Measurements from ENCODE around the gene ZBTB17. TPM values are rescaled to one million over a fixed set of nuclear protein-coding genes. Genes with fewer than 3 reads are reported as not detected.

Gene ZBTB17
- total and polyA plus RNA-seq, 8 donors = 16.2 to 106 (median 18.0) TPM

DNA sequence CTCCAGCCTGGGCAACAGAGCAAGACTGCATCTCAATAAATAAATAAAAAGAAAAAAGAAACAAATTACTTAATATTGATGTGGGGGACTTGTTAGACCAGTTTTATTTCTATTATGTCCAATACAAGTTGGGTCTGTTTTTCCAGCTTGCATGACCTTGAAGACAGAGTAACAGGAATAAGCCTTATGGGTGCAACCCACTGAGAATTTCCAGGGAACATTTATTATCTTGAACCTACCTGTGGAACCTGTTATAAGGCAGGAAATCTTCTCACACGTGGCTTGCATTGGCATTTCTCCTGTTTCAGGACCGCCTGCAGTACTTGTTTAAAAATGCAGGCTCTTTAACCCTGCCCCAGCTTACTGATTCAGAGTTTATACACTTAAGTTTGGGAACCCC is 64.0 kb downstream of the ZBTB17 start:
- Histone ChIP-seq H3K4me1 (peaks cover 14 to 17% (median 14%) of the 10 kb centered on the region in 3 donors), H3K36me3 (peaks cover 0 to 19% (median 4%) of the 10 kb centered on the region in 3 donors), H3K4me3 (no peak overlapping the region), H3K27me3 (no peaks in the 10 kb centered on the region), H3K27ac (peak overlapping the region in 2 of 4 donors; percentile 17 to 40), H3K9me3 (no peaks in the 10 kb centered on the region)
- TF ChIP-seq, protein P1, sequence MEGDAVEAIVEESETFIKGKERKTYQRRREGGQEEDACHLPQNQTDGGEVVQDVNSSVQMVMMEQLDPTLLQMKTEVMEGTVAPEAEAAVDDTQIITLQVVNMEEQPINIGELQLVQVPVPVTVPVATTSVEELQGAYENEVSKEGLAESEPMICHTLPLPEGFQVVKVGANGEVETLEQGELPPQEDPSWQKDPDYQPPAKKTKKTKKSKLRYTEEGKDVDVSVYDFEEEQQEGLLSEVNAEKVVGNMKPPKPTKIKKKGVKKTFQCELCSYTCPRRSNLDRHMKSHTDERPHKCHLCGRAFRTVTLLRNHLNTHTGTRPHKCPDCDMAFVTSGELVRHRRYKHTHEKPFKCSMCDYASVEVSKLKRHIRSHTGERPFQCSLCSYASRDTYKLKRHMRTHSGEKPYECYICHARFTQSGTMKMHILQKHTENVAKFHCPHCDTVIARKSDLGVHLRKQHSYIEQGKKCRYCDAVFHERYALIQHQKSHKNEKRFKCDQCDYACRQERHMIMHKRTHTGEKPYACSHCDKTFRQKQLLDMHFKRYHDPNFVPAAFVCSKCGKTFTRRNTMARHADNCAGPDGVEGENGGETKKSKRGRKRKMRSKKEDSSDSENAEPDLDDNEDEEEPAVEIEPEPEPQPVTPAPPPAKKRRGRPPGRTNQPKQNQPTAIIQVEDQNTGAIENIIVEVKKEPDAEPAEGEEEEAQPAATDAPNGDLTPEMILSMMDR (IDR thresholded peaks at IDR 0.05) = no peak
- DNase-seq (peak in 3 of 6 donors; percentile 52 to 68 (median 58)), ATAC-seq (peak; percentile 88 to 93 (median 90)), FAIRE-seq (no peak)
- intact Hi-C loops (cut with DNase I) = no loop called here
- WGBS, 2 donors = 12 to 19% methylated on average over 2 of the region's 2 CpGs

DNA sequence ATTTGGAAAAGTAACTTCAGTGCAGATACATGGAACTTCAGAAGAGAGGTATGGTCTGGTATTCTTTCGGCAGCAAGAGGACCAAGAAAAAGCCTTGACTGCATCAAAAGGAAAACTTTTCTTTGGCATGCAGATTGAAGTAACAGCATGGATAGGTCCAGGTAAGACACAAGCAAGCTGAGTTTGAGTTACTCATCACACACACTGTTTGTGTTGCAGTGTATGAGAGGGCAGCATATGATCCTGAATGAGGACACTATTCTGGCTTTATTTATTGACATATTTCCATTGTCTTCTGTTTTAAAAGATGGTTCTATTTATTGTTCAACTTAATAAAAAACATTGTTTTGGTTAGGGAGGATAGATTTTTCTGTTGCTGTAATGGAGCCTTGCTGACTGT is 64.8 kb downstream of the ZBTB17 start:
- intact Hi-C loops (cut with DNase I) = no loop called here
- WGBS, 2 donors = 91 to 100% methylated on average over 1 of the region's 1 CpG
- ATAC-seq = no peak
- Histone ChIP-seq H3K36me3 (peaks cover 0 to 11% (median 4%) of the 10 kb centered on the region in 3 donors), H3K4me3 (no peak overlapping the region), H3K4me1 (peaks cover 14 to 17% (median 14%) of the 10 kb centered on the region in 3 donors), H3K9me3 (no peaks in the 10 kb centered on the region), H3K27ac (peak overlapping the region in 1 of 4 donors; percentile 40), H3K27me3 (no peaks in the 10 kb centered on the region)
- TF ChIP-seq, protein P1 (IDR thresholded peaks at IDR 0.05) = no peak
- DNase-seq = no peak
- no peak for FAIRE-seq

DNA sequence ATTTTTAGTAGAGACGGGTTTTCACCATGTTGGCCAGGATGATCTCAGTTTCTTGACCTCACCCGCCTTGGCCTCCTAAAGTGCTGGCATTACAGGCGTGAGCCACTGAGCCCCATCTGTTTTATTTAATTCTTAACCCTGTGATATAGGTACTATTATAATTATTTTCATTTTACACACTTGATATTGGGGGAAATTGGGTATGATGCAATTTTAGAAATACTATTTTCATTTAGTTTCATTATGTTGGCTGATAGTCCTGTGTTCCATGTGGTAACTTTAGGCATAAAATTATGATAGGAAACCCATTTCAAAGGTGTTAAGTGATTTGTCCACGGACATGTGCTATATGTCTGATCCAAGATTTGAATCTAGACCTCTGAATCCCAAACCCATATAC is 67.3 kb downstream of the ZBTB17 start:
- no peak for FAIRE-seq
- peaks cover 0 to 10% (median 4%) of the 10 kb centered on the region in 3 donors for H3K36me3 ChIP-seq
- H3K27ac ChIP-seq = no peak overlapping the region
- H3K4me1 ChIP-seq = peaks cover 17 to 20% (median 18%) of the 10 kb centered on the region in 3 donors
- H3K4me3 ChIP-seq = no peak overlapping the region
- H3K9me3 ChIP-seq = no peaks in the 10 kb centered on the region
- ATAC-seq = no peak
- TF ChIP-seq, protein P1 (IDR thresholded peaks at IDR 0.05) = no peak
- intact Hi-C loops (cut with DNase I) = no loop called here
- H3K27me3 ChIP-seq = no peaks in the 10 kb centered on the region
- no peak for DNase-seq
- WGBS, 2 donors = 94 to 98% methylated on average over 4 of the region's 4 CpGs

DNA sequence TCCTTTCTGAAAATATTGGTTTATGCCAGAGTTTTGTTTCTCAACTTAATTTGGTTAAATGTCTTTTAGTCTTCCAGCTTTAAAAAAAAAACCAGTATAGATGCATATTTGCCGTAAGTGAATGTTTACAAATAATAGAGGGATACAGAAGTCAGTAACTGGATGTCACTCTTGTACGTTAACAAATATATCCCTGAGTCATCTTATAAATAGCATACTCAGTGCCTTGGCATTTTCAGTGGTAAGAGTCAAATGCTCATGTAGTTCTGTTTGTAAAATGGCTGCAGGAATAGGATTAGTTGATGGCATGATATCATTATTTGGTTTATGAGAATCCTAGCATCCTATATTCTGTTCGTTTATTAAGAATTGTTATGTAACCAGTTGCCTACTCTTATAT is 73.0 kb downstream of the ZBTB17 start:
- WGBS, 2 donors = 81 to 86% methylated on average over 3 of the region's 3 CpGs
- intact Hi-C loops (cut with DNase I) = no loop called here
- no peak overlapping the region for H3K27ac ChIP-seq
- DNase-seq (no peak), ATAC-seq (no peak), FAIRE-seq (no peak)
- TF ChIP-seq, protein P1 (IDR thresholded peaks at IDR 0.05) = no peak
- no peaks in the 10 kb centered on the region for H3K27me3 ChIP-seq
- no peak overlapping the region for H3K4me3 ChIP-seq
- H3K36me3 ChIP-seq = no peaks in the 10 kb centered on the region
- H3K9me3 ChIP-seq = no peaks in the 10 kb centered on the region
- H3K4me1 ChIP-seq = peaks cover 2 to 16% (median 15%) of the 10 kb centered on the region in 3 donors

DNA sequence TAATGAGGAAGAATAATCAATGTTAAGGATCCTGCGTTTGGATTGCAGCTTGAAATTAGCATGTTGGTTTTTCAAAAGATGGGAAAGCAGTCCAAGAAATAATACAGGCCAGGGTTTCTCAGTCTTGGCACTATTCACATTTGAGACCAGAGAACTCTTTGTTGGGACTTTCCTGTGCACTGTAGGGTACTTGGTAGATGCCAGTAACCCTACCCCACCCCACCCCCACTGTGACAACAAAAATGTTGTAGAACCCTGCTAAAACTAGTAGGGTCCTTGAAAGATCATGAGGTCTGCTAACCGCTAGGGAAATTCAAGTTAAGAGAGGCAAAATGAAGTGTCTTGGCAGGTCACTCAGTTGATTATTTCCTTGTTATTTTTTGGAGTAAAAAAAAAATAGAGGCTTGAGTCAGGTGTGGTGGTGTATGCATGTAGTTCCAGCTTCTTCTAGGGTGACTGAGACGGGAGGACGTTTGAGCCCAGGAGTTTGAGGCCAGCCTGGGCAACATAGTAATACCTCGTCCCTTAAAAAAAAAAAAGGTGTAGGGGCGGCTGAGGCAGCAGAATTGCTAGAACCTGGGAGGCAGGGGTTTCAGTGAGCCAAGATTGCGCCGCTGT is 75.1 kb downstream of the ZBTB17 start:
- DNase-seq (no peak), ATAC-seq (peak in 3 of 4 donors; percentile 15 to 47 (median 20)), FAIRE-seq (no peak)
- Histone ChIP-seq H3K27ac (no peak overlapping the region), H3K4me3 (no peak overlapping the region), H3K9me3 (no peaks in the 10 kb centered on the region), H3K36me3 (no peaks in the 10 kb centered on the region), H3K4me1 (peaks cover 0 to 14% (median 12%) of the 10 kb centered on the region in 3 donors), H3K27me3 (no peaks in the 10 kb centered on the region)
- intact Hi-C loops (cut with DNase I) = no loop called here
- TF ChIP-seq, protein P1 (IDR thresholded peaks at IDR 0.05) = no peak
- 67 to 70% methylated on average over 8 of the region's 8 CpGs for WGBS, 2 donors

All from pancreas (tissue), 10 donors.